GM23248 (cell line): Measurements from ENCODE around the gene NRM. TPM values are rescaled to one million over a fixed set of nuclear protein-coding genes. Genes with fewer than 3 reads are reported as not detected.

Experiments used
- DNase-seq: peaks from one replicate; pipeline ENCODE4 v3.0.0-alpha.2; 2015
- H2AFZ ChIP-seq: fragments of 200-600 bp; sonication (generic); 2 replicates; pipeline ENCODE4 v1.6.1; 2016; ENCODE audit warnings: antibody characterized with exemption
- H3F3A ChIP-seq: fragments of 200-600 bp; sonication (generic); 2 replicates; pipeline ENCODE4 v1.6.1; 2016; ENCODE audit warnings: mild to moderate bottlenecking, antibody characterized with exemption, mixed run types; ENCODE audit not compliant: insufficient read depth
- H3K27ac ChIP-seq: fragments of 200-600 bp; sonication (generic); 2 replicates; pipeline ENCODE4 v1.5.1; 2016; ENCODE audit warnings: mild to moderate bottlenecking
- H3K27me3 ChIP-seq: fragments of 200-600 bp; sonication (generic); replicated peaks from 2 replicates; pipeline ENCODE4 v1.6.1; 2016; ENCODE audit warnings: mild to moderate bottlenecking; ENCODE audit not compliant: insufficient read depth
- H3K36me3 ChIP-seq: fragments of 200-600 bp; sonication (generic); 2 replicates; pipeline ENCODE4 v1.6.1; 2016; ENCODE audit warnings: low read depth, mild to moderate bottlenecking
- H3K4me1 ChIP-seq: fragments of 200-600 bp; sonication (generic); 2 replicates; pipeline ENCODE4 v1.6.1; 2016; ENCODE audit warnings: mild to moderate bottlenecking; ENCODE audit not compliant: insufficient read depth
- H3K4me2 ChIP-seq: fragments of 200-600 bp; sonication (generic); one replicate; pipeline ENCODE4 v1.6.1; 2016; ENCODE audit warnings: mild to moderate bottlenecking; ENCODE audit not compliant: unreplicated experiment
- H3K4me3 ChIP-seq: fragments of 200-600 bp; sonication (generic); 2 replicates; pipeline ENCODE4 v1.5.1; 2016; ENCODE audit warnings: mild to moderate bottlenecking
- H3K79me2 ChIP-seq: fragments of 200-600 bp; sonication (generic); 2 replicates; pipeline ENCODE4 v1.6.1; 2016; ENCODE audit warnings: mild to moderate bottlenecking; ENCODE audit not compliant: insufficient read depth
- H3K9ac ChIP-seq: fragments of 200-600 bp; sonication (generic); 2 replicates; pipeline ENCODE4 v1.6.1; 2016; ENCODE audit warnings: mild to moderate bottlenecking
- H3K9me2 ChIP-seq: fragments of 200-600 bp; sonication (generic); 2 replicates; pipeline ENCODE4 v1.6.1; 2016; ENCODE audit warnings: mixed run types, mild to moderate bottlenecking, moderate library complexity; ENCODE audit not compliant: insufficient read depth
- H3K9me3 ChIP-seq: fragments of 200-600 bp; sonication (generic); one replicate; pipeline ENCODE4 v1.6.1; 2017; ENCODE audit warnings: low read depth
- H4K20me1 ChIP-seq: fragments of 200-600 bp; sonication (generic); 2 replicates; pipeline ENCODE4 v1.6.0; 2016; ENCODE audit not compliant: insufficient read depth
- EZH2 ChIP-seq: fragments of 200-600 bp; sonication (generic); IDR thresholded peaks from 2 replicates; pipeline ENCODE4 v1.6.1; 2018; ENCODE audit warnings: antibody characterized with exemption, mild to moderate bottlenecking; ENCODE audit not compliant: insufficient read depth, poor library complexity, severe bottlenecking
- EZH2phosphoT487 ChIP-seq: fragments of 200-600 bp; sonication (generic); IDR thresholded peaks from 2 replicates; pipeline ENCODE4 v1.6.1; 2018; ENCODE audit warnings: antibody characterized with exemption, moderate library complexity, mild to moderate bottlenecking, low read depth; ENCODE audit not compliant: insufficient read depth
- WGBS, 2 experiments: methylation state at CpG; one replicate each; pipeline ENCODE4 v1.1.6; 2015 to 2017; ENCODE audit warnings: low lambda C conversion rate in 2 of 2, low coverage in 1 of 2; ENCODE audit errors: missing lambda C conversion rate in 2 of 2; 5-methylcytosine and 5-hydroxymethylcytosine counted together
- in situ Hi-C: fragments of 300-500 bp; cut with MboI; formaldehyde crosslinking; loops from 2 replicates; pipeline ENCODE4 v1.15.0; 2020
- polyA plus RNA-seq: library from polyadenylated mRNA; unstranded; fragments of >200 nt; fragmentation: Nextera tagmentation; extraction: Ambion mirVana; gene quantifications from 2 replicates; pipeline ENCODE4 v1.2.1, GENCODE V29; 2016
- small RNA-seq: library from RNA; depleted of rRNA; stranded (forward); fragments of <200 nt; gene quantifications from one replicate; pipeline ENCODE3, GENCODE V24; 2014; ENCODE audit warnings: low read depth, low replicate concordance
- total RNA-seq: library from RNA; depleted of rRNA; stranded (reverse); fragments of >200 nt; shearing (Covaris generic); gene quantifications from 2 replicates; pipeline ENCODE4 v1.2.3, GENCODE V29; 2014; rRNA removed

The NRM gene
- total and polyA plus RNA-seq, 2 experiments from 2014 or later = 6.2 to 11.3 TPM

GRCh38 chr6:30641048-30641447 lies 49.7 kb downstream of the NRM start:
- Histone ChIP-seq H2AFZ (no peak overlapping the region), H3K9ac (no peak overlapping the region), H3K9me3 (no peaks in the 10 kb centered on the region), H3K4me1 (no peaks in the 10 kb centered on the region), H3K79me2 (peaks cover 9% of the 10 kb centered on the region), H3F3A (no peaks in the 10 kb centered on the region), H3K27ac (no peak overlapping the region), H3K27me3 (no peaks in the 10 kb centered on the region), H4K20me1 (no peaks in the 10 kb centered on the region), H3K36me3 (no peaks in the 10 kb centered on the region; the same call in 1 of the 2 replicates), H3K4me2 (no peak overlapping the region), H3K4me3 (no peak overlapping the region), H3K9me2 (no peaks in the 10 kb centered on the region)
- WGBS, 2 experiments = 89 to 100% methylated on average over 1 of the region's 1 CpG
- DNase-seq = no peak
- TF ChIP-seq EZH2phosphoT487 = no peak
- in situ Hi-C loops = no loop called here

GRCh38 chr6:30640481-30640880 lies 50.3 kb downstream of the NRM start:
- H3K27ac ChIP-seq = no peak overlapping the region

More at GRCh38 chr6:30640481-30640880, 50.3 kb downstream of the NRM start:
- H3K36me3 ChIP-seq = no peaks in the 10 kb centered on the region; the same call in 1 of the 2 replicates
- no peaks in the 10 kb centered on the region for H3K9me2 ChIP-seq
- no peaks in the 10 kb centered on the region for H3K9me3 ChIP-seq
- H3K4me2 ChIP-seq = no peak overlapping the region
- DNase-seq = no peak
- no peak overlapping the region for H3K4me3 ChIP-seq
- no peaks in the 10 kb centered on the region for H3K27me3 ChIP-seq
- TF ChIP-seq EZH2phosphoT487 (no peak), EZH2 (no peak)
- H3K79me2 ChIP-seq = peaks cover 3% of the 10 kb centered on the region; the same call in 1 of the 2 replicates
- no peaks in the 10 kb centered on the region for H3K4me1 ChIP-seq
- WGBS, 2 experiments = 83 to 87% methylated on average over 9 to 10 of the region's 10 CpGs
- in situ Hi-C loops = no loop called here
- no peak overlapping the region for H3K9ac ChIP-seq
- no peaks in the 10 kb centered on the region for H3F3A ChIP-seq
- H4K20me1 ChIP-seq = no peaks in the 10 kb centered on the region
- no peak overlapping the region for H2AFZ ChIP-seq

Small RNAs within 50 kb of the gene (small RNA-seq; reads per million reads assigned to genes)
- gene RF00019 = not detected

Other genes starting within 250 kb of the NRM start
- 190 and 203 TPM in 2 replicates for gene HLA-E, start 201.5 kb downstream of the NRM start, total RNA-seq
- gene HLA-E, start 201.5 kb downstream of the NRM start, polyA plus RNA-seq = 123 and 130 TPM in 2 replicates
- gene GNL1, start 134.5 kb downstream of the NRM start, total RNA-seq = 62.3 and 64.8 TPM in 2 replicates
- 72.1 and 78.9 TPM in 2 replicates for gene GNL1, start 134.5 kb downstream of the NRM start, polyA plus RNA-seq
- 5.2 and 6.5 TPM in 2 replicates for gene PRR3, start 133.7 kb downstream of the NRM start, total RNA-seq
- gene PRR3, start 133.7 kb downstream of the NRM start, polyA plus RNA-seq = 7.1 and 7.3 TPM in 2 replicates
- 31.3 and 42.0 TPM in 2 replicates for gene ABCF1, start 119.5 kb downstream of the NRM start, total RNA-seq
- gene ABCF1, start 119.5 kb downstream of the NRM start, polyA plus RNA-seq = 35.5 and 39.7 TPM in 2 replicates
- gene PPP1R10, start 73.7 kb downstream of the NRM start, total RNA-seq = 23.9 and 27.3 TPM in 2 replicates
- gene PPP1R10, start 73.7 kb downstream of the NRM start, polyA plus RNA-seq = 23.6 and 32.7 TPM in 2 replicates
- 33.5 and 41.4 TPM in 2 replicates for gene MRPS18B, start 73.1 kb downstream of the NRM start, total RNA-seq
- gene MRPS18B, start 73.1 kb downstream of the NRM start, polyA plus RNA-seq = 59.2 and 61.2 TPM in 2 replicates
- gene ATAT1, start 64.1 kb downstream of the NRM start, total RNA-seq = 2.3 and 3.7 TPM in 2 replicates
- 12.3 and 12.6 TPM in 2 replicates for gene ATAT1, start 64.1 kb downstream of the NRM start, polyA plus RNA-seq
- 2.4 and 4.6 TPM in 2 replicates for gene C6orf136, start 43.9 kb downstream of the NRM start, total RNA-seq
- gene C6orf136, start 43.9 kb downstream of the NRM start, polyA plus RNA-seq = 8.6 and 10.6 TPM in 2 replicates
- 30.4 and 30.6 TPM in 2 replicates for gene DHX16, start 18.0 kb downstream of the NRM start, total RNA-seq
- gene DHX16, start 18.0 kb downstream of the NRM start, polyA plus RNA-seq = 23.6 and 26.7 TPM in 2 replicates
- gene PPP1R18, start 4.3 kb downstream of the NRM start, total RNA-seq = 85.5 and 108 TPM in 2 replicates
- gene PPP1R18, start 4.3 kb downstream of the NRM start, polyA plus RNA-seq = 66.6 and 67.8 TPM in 2 replicates
- gene MDC1, start 26.3 kb upstream of the NRM start, total RNA-seq = 4.9 and 6.6 TPM in 2 replicates
- gene MDC1, start 26.3 kb upstream of the NRM start, polyA plus RNA-seq = 6.7 and 7.1 TPM in 2 replicates
- 525 and 565 TPM in 2 replicates for gene TUBB, start 29.4 kb upstream of the NRM start, total RNA-seq
- gene TUBB, start 29.4 kb upstream of the NRM start, polyA plus RNA-seq = 491 and 520 TPM in 2 replicates
- 156 and 165 TPM in 2 replicates for gene FLOT1, start 51.7 kb upstream of the NRM start, total RNA-seq
- 162 and 171 TPM in 2 replicates for gene FLOT1, start 51.7 kb upstream of the NRM start, polyA plus RNA-seq
- 148 and 156 TPM in 2 replicates for gene IER3, start 53.6 kb upstream of the NRM start, total RNA-seq
- 76.4 and 82.1 TPM in 2 replicates for gene IER3, start 53.6 kb upstream of the NRM start, polyA plus RNA-seq
- 23.1 and 27.0 TPM in 2 replicates for gene DDR1, start 193.5 kb upstream of the NRM start, total RNA-seq
- gene DDR1, start 193.5 kb upstream of the NRM start, polyA plus RNA-seq = 16.9 and 17.5 TPM in 2 replicates
- 12.8 and 21.7 TPM in 2 replicates for gene GTF2H4, start 217.2 kb upstream of the NRM start, total RNA-seq
- gene GTF2H4, start 217.2 kb upstream of the NRM start, polyA plus RNA-seq = 5.3 and 5.4 TPM in 2 replicates
- 11.9 and 20.8 TPM in 2 replicates for gene VARS2, start 223.3 kb upstream of the NRM start, total RNA-seq
- gene VARS2, start 223.3 kb upstream of the NRM start, polyA plus RNA-seq = 8.5 and 9.9 TPM in 2 replicates
- not detected in 2 replicates for gene SFTA2, start 241.2 kb upstream of the NRM start, total RNA-seq
- gene SFTA2, start 241.2 kb upstream of the NRM start, polyA plus RNA-seq = not detected in 2 replicates
- not detected in 2 replicates for gene MUCL3, start 250.0 kb upstream of the NRM start, total RNA-seq
- not detected in 2 replicates for gene MUCL3, start 250.0 kb upstream of the NRM start, polyA plus RNA-seq